Ishikawa (cell line): ENCODE data around the gene TPM2.

Source experiments
- CEBPB ChIP-seq: IDR thresholded peaks from 2 replicates; pipeline ENCODE4 v1.6.1; 2012
- CREB1 ChIP-seq: IDR thresholded peaks from 2 replicates; pipeline ENCODE4 v1.6.1; 2012; ENCODE audit warnings: low read depth
- EGR1 ChIP-seq: IDR thresholded peaks from 2 replicates; pipeline ENCODE4 v1.6.1; 2012
- EP300 ChIP-seq: IDR thresholded peaks from 2 replicates; pipeline ENCODE4 v1.6.1; 2012; ENCODE audit warnings: borderline replicate concordance
- FOXM1 ChIP-seq: IDR thresholded peaks from 2 replicates; pipeline ENCODE4 v1.6.1; 2012; ENCODE audit warnings: low read depth, borderline replicate concordance
- NFIC ChIP-seq: IDR thresholded peaks from 2 replicates; pipeline ENCODE4 v1.6.1; 2012
- RAD21 ChIP-seq: IDR thresholded peaks from 2 replicates; pipeline ENCODE4 v1.6.1; 2012; ENCODE audit warnings: low read depth
- TAF1 ChIP-seq: IDR thresholded peaks from 2 replicates; pipeline ENCODE4 v1.6.1; 2012; ENCODE audit warnings: low read depth, mild to moderate bottlenecking
- TCF12 ChIP-seq: IDR thresholded peaks from 2 replicates; pipeline ENCODE4 v1.6.1; 2012; ENCODE audit warnings: low read depth
- TEAD4 ChIP-seq: IDR thresholded peaks from 2 replicates; pipeline ENCODE4 v1.6.1; 2012
- YY1 ChIP-seq: IDR thresholded peaks from 2 replicates; pipeline ENCODE4 v1.6.1; 2012; ENCODE audit warnings: low read depth
- ZBTB7A ChIP-seq: IDR thresholded peaks from 2 replicates; pipeline ENCODE4 v1.6.1; 2012; ENCODE audit warnings: low read depth
- TF ChIP-seq, protein P1 (sequence below): IDR thresholded peaks from 2 replicates; pipeline ENCODE4 v1.6.1; 2012
- TF ChIP-seq, protein P2 (sequence below): IDR thresholded peaks from 2 replicates; pipeline ENCODE4 v1.6.1; 2012; ENCODE audit warnings: low read depth, mild to moderate bottlenecking
- TF ChIP-seq, protein P3 (sequence below): IDR thresholded peaks from 2 replicates; pipeline ENCODE4 v1.6.1; 2012

The TPM2 gene

DNA sequence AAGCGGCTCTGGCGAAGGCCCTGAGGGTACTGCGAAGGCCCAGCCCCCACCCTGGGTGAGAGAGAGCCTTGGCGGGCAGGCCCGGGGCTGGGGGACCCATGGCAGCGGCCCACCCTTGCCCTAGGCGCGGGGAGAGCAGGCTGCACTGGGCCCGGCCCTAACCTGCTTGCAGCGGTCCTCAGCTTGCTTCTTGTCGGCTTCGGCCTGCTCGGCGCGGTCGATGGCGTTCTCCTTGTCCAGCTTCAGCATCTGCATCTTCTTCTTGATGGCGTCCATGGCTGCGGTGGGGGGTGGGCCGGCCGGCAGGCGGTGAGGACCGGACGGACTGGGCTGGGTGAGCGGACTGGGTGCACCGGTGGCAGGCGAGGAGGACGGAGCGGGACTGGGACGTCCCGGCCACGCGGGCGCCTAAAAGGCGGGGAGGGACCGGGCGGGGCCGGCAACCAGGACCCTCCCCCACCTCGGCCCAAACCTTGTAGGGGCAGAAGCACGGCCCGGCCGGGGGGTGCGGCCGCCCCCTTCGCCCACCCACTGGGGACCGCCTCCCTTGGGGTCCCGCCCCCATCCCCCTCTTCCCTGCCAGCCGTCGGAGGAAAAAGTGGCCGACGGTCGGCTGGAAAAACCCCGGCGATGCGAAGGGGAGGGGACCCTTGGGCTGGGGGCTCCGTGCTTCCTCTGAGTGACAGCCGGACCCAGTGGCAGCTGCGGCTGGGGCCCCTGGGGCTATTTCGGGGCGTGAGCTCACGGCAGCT lies at the start of gene TPM2:
Gene TPM2 (minus strand): TSS at position 384 of the 752 bp plus-strand sequence. CDS start 108 bp downstream, at position 276.
- TF ChIP-seq TEAD4 (no peak), TAF1 (no peak), YY1 (no peak), NFIC (no peak), EGR1 (no peak), RAD21 (no peak), FOXM1 (no peak), CEBPB (no peak), TCF12 (no peak), CREB1 (no peak), ZBTB7A (no peak; the same call in 1 of the 2 replicates), EP300 (no peak)
- TF ChIP-seq, protein P1, sequence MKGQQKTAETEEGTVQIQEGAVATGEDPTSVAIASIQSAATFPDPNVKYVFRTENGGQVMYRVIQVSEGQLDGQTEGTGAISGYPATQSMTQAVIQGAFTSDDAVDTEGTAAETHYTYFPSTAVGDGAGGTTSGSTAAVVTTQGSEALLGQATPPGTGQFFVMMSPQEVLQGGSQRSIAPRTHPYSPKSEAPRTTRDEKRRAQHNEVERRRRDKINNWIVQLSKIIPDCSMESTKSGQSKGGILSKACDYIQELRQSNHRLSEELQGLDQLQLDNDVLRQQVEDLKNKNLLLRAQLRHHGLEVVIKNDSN = no peak
- TF ChIP-seq, protein P2, sequence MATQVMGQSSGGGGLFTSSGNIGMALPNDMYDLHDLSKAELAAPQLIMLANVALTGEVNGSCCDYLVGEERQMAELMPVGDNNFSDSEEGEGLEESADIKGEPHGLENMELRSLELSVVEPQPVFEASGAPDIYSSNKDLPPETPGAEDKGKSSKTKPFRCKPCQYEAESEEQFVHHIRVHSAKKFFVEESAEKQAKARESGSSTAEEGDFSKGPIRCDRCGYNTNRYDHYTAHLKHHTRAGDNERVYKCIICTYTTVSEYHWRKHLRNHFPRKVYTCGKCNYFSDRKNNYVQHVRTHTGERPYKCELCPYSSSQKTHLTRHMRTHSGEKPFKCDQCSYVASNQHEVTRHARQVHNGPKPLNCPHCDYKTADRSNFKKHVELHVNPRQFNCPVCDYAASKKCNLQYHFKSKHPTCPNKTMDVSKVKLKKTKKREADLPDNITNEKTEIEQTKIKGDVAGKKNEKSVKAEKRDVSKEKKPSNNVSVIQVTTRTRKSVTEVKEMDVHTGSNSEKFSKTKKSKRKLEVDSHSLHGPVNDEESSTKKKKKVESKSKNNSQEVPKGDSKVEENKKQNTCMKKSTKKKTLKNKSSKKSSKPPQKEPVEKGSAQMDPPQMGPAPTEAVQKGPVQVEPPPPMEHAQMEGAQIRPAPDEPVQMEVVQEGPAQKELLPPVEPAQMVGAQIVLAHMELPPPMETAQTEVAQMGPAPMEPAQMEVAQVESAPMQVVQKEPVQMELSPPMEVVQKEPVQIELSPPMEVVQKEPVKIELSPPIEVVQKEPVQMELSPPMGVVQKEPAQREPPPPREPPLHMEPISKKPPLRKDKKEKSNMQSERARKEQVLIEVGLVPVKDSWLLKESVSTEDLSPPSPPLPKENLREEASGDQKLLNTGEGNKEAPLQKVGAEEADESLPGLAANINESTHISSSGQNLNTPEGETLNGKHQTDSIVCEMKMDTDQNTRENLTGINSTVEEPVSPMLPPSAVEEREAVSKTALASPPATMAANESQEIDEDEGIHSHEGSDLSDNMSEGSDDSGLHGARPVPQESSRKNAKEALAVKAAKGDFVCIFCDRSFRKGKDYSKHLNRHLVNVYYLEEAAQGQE = no peak
- TF ChIP-seq, protein P3, sequence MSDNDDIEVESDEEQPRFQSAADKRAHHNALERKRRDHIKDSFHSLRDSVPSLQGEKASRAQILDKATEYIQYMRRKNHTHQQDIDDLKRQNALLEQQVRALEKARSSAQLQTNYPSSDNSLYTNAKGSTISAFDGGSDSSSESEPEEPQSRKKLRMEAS = no peak

DNA sequence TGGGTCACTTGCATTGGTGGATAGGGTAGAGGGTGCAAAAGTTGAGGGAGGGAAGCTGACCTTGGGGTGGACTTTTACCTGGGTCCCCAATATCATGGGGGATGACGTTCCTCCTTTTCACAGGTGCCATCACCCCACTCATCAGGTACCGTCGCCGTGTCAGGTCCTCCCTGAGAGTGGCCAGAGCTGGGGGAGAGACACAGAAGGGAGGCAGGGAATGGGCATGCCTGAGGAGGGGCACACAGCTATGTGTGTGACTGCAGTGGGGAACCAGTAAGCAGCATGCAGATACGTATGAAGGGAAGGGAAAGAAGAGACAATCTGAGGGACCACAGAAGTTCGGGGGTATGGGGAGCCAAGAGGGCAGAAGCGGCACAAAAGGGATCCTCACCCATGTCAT lies 49.2 kb upstream of the TPM2 start:
- TF ChIP-seq EGR1 (no peak), YY1 (no peak), FOXM1 (no peak), TAF1 (no peak), EP300 (no peak), ZBTB7A (no peak), NFIC (no peak), CEBPB (no peak), CREB1 (no peak), RAD21 (no peak), TCF12 (no peak), TEAD4 (no peak)
- TF ChIP-seq, protein P1 = no peak
- TF ChIP-seq, protein P3 = no peak
- TF ChIP-seq, protein P2 = no peak

DNA sequence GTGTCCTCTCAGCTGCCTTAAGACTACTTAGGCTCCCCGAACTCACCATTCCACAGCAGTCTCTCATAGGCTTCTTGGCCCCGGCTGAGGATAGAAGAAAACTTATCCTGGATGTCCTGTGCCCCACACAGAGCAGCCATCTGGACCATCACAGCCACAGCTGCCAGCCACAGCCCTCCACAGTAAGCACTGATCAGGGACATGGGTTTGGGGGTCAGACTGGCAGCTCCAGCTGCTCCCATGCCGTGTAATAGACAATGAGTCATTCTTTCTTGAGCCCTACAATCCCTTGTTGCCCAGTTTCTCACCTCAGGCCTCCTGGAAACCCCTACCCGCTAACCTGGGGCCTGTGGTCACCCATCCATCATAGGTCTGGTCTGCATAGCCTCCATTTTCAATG lies 48.5 kb upstream of the TPM2 start:
- no peak for TF ChIP-seq EP300
- TF ChIP-seq EGR1 = no peak

DNA sequence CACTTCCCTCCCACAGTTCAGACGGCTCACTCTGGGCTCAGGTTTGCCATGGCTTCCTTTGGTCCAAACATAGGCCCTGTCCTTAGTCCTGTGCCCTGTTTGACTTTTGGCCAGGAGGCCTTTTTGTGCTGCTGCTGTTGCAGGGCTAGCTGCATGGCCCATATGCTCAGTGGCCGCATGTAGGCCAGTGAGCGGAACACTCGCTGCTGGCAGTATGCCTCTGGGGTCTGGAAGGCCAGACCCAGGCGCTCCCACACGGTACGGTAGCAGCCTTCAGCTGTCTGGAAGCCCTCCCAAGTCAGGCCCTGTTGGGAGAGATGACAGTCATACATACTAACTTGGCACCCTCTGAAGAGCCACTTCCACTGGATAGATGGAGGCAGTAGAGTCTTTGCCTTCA lies 47.4 kb upstream of the TPM2 start:
- TF ChIP-seq RAD21 (no peak), FOXM1 (no peak), EGR1 (no peak), NFIC (no peak), CREB1 (no peak), YY1 (no peak), TEAD4 (no peak), ZBTB7A (no peak), CEBPB (no peak), EP300 (no peak), TCF12 (no peak), TAF1 (no peak)
- TF ChIP-seq, protein P1 = no peak
- TF ChIP-seq, protein P2 = no peak
- TF ChIP-seq, protein P3 = no peak
